Activated naive CD8-positive, alpha-beta T cell treated with anti-CD3 and anti-CD28 coated beads, Interleukin-2, amount 10 ng/mL, durations not matched to agents 7 days and 5 days (primary cell): ENCODE results near the gene LDLRAD4. TPM values are rescaled to one million over a fixed set of nuclear protein-coding genes. Genes with fewer than 3 reads are reported as not detected.

Experiments used
- ATAC-seq: fragments of 150-1000 bp; cut with Tn5 transposase; one replicate; pipeline ENCODE4 v1.10.0; 2021; ENCODE audit warnings: low read depth, moderate library complexity
- POLR2A ChIA-PET: fragments of 350-600 bp; sonication (Branson Sonifier 250); formaldehyde crosslinking; loops from one replicate; lab custom pipeline; 2021; ENCODE audit warnings: antibody characterized with exemption; lab: Charles Lee
- DNase-seq: peaks from one replicate; pipeline ENCODE4 v3.0.0; 2021
- H3K27ac Mint-ChIP-seq: one replicate; pipeline ENCODE4 v1.8.0; 2022; ENCODE audit warnings: mild to moderate bottlenecking, mixed read lengths
- H3K27me3 Mint-ChIP-seq: one replicate; pipeline ENCODE4 v1.8.0; 2022; ENCODE audit warnings: mild to moderate bottlenecking, moderate library complexity, mixed read lengths
- H3K36me3 Mint-ChIP-seq: one replicate; pipeline ENCODE4 v1.8.0; 2021; ENCODE audit warnings: mild to moderate bottlenecking, mixed read lengths
- H3K4me1 Mint-ChIP-seq: one replicate; pipeline ENCODE4 v1.8.0; 2021; ENCODE audit warnings: mixed read lengths
- H3K4me3 Mint-ChIP-seq: one replicate; pipeline ENCODE4 v1.8.0; 2022; ENCODE audit warnings: mild to moderate bottlenecking, moderate library complexity, mixed read lengths
- H3K9me3 Mint-ChIP-seq: one replicate; pipeline ENCODE4 v1.8.0; 2021; ENCODE audit warnings: mixed read lengths
- total RNA-seq, 2 experiments: library from RNA; stranded (reverse); gene quantifications; one replicate each; pipeline ENCODE4 v1.2.3, GENCODE V29; 2021

The LDLRAD4 gene
- total RNA-seq, 2 experiments from 2014 or later, result 40.3 to 44.3 TPM

GRCh38 chr18:13563390-13563805 lies 344.8 kb downstream of the LDLRAD4 start:
- DNase-seq (no peak), ATAC-seq (no peak)
- Mint-ChIP-seq H3K4me3 (peak overlapping the region; percentile 56), H3K9me3 (no peaks in the 10 kb centered on the region), H3K36me3 (peaks cover 3% of the 10 kb centered on the region), H3K4me1 (peaks cover 61% of the 10 kb centered on the region), H3K27ac (peak overlapping the region; percentile 80), H3K27me3 (no peaks in the 10 kb centered on the region)
- POLR2A ChIA-PET, result interaction anchor here (0.8 to 1.9 kb wide), 5 partner anchors 14 to 69 kb away, joined by 3 to 10 read pairs (median 4); no protein-coding TSS in a partner anchor

- Mint-ChIP-seq H3K4me3 (peak overlapping the region; percentile 32), H3K36me3 (peaks cover 3% of the 10 kb centered on the region), H3K27ac (peak overlapping the region; percentile 67), H3K9me3 (no peaks in the 10 kb centered on the region), H3K4me1 (peaks cover 65% of the 10 kb centered on the region), H3K27me3 (no peaks in the 10 kb centered on the region)
- POLR2A ChIA-PET, result interaction anchor here (0.8 kb wide), 1 partner anchor 48 kb away, joined by 3 read pairs; no protein-coding TSS in a partner anchor
- ATAC-seq (no peak), DNase-seq (no peak)
Observed at GRCh38 chr18:13564579-13564978, 346.0 kb downstream of the LDLRAD4 start.

- ATAC-seq, result no peak
- Mint-ChIP-seq H3K4me3 (no peak overlapping the region), H3K9me3 (no peaks in the 10 kb centered on the region), H3K27me3 (no peaks in the 10 kb centered on the region), H3K36me3 (peaks cover 3% of the 10 kb centered on the region), H3K4me1 (peaks cover 67% of the 10 kb centered on the region), H3K27ac (peak overlapping the region; percentile 67)
- POLR2A ChIA-PET, result interaction anchor here (0.8 kb wide), 1 partner anchor 47 kb away, joined by 3 read pairs; no protein-coding TSS in a partner anchor
- no peak for DNase-seq
Observed at GRCh38 chr18:13565228-13565627, 346.7 kb downstream of the LDLRAD4 start.

DNA sequence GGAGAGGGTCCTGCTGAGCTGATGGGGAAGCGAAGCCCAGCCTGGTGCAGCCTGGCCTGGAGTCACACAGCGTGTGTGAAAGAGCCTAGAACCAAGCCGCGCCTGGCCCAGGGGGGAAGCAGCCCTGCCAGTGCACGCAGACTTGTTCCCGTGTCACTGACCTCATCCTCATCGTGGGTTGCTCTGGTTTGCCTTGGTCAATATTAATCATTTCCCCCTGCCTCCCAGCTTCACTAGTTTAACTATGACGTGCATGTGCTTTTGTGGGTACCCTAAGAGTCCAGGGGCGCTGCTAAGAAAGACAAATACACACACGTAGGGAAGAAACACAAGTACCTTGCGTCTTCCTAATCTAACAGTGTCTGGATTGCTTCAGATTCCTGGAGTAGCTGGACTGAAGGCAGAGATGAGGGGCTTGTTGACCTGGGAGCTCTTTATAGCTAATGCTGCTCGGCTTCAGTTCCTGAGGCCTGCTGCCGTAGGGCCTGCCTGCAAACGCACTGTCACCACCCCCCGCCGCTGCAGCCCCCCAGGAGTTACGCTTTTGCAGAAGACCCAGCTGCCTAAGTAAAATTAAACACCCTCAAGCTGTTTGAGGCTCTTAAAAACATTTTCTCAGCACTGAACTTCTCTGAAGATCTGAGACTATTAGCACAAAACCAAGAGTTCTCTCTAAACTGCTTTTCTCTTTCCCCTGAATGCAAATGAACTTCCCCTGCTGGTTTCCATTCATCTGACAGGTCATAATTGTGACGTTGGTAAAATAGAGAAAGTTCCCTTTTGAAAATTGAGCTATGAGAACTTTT lies 348.6 kb downstream of the LDLRAD4 start:
- Mint-ChIP-seq H3K4me3 (peak overlapping the region; percentile 80), H3K9me3 (no peaks in the 10 kb centered on the region), H3K36me3 (peaks cover 2% of the 10 kb centered on the region), H3K27me3 (no peaks in the 10 kb centered on the region), H3K27ac (peak overlapping the region; percentile 95), H3K4me1 (peaks cover 72% of the 10 kb centered on the region)
- DNase-seq, result peak; percentile 51
- peak; percentile 35 for ATAC-seq
- POLR2A ChIA-PET, result interaction anchor here (0.6 to 2.9 kb wide), 14 partner anchors 8 to 430 kb away, joined by 3 to 29 read pairs (median 4); no protein-coding TSS in a partner anchor

DNA sequence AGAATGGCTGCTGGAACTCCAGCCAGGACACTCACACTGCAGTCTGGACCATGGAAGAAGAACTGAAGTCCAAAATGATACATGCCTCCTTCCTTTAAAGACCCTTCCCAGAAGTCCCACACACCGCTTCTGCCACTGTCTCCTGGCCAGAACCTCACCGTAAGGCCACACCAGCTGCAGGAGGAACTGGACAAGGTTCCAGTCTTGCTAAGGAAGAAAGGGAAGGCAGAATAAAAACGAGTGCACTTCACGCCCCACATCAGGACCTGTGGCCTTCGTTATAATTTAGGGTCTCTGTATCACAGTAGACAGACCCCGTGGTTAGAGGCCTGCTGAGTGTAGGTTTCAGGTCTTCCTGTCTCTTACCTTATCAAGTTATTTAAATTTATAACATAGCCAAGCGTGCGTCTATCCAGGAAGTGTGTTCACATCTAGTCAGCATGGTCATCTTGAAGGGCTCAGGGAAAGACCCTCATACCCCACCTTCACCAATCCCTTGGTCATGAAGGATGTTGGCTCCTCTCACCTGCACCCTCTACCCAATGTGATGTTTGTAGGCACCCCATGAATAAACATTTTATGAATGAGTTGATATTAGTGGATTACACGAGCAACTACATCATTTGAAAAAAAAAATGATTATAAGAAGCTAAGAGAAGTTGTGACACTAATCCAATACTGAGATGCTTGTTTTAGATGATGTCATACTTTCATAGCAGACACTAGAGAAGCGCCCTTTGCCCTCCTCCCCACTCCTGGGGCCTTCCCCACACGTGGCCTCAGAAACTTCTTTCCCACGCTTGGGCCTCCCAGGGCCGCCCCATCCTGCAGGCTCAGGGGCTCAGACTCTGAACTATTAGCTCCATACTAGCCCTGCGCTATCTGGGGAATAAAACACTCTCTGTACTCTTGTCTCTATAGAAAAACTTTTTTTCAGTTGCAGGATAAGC lies 350.2 kb downstream of the LDLRAD4 start:
- peak; percentile 28 for ATAC-seq
- peaks cover 4% of the 10 kb centered on the region for H3K36me3 Mint-ChIP-seq

DNA sequence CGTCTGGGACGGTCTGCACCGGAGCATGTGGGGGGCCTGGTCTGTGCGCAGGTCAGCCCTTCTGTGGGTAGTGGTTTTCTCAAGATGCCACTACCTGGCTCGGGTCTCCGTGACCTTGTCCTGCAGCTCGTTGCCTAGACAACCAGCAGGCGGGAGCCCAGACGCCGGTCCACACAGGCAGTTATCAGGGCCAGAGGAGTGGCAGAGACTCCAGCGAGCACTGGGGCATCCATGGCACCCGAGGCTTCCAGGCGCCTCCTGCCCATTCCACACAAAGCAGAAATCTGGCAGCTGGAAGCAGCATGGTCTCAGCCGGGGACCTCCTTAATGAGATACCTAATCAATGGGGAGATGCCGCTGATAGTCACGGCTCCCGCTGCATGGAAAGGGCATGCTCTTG lies 351.7 kb downstream of the LDLRAD4 start:
- POLR2A ChIA-PET, result interaction anchor here (3.6 kb wide), 1 partner anchor 43 kb away, joined by 23 read pairs; no protein-coding TSS in a partner anchor
- Mint-ChIP-seq H3K27ac (no peak overlapping the region), H3K4me1 (peaks cover 58% of the 10 kb centered on the region), H3K9me3 (no peaks in the 10 kb centered on the region), H3K27me3 (no peaks in the 10 kb centered on the region), H3K36me3 (peaks cover 9% of the 10 kb centered on the region), H3K4me3 (no peak overlapping the region)
- ATAC-seq (no peak), DNase-seq (no peak)

More for the DNA sequence above, 350.2 kb downstream of the LDLRAD4 start:
- Mint-ChIP-seq H3K27me3 (no peaks in the 10 kb centered on the region), H3K9me3 (no peaks in the 10 kb centered on the region), H3K4me1 (peaks cover 63% of the 10 kb centered on the region), H3K27ac (peak overlapping the region; percentile 95), H3K4me3 (peak overlapping the region; percentile 57)
- no peak for DNase-seq
- POLR2A ChIA-PET, result interaction anchor here (0.8 to 3.6 kb wide), 5 partner anchors 8 to 45 kb away, joined by 3 to 29 read pairs (median 15); no protein-coding TSS in a partner anchor

- no peaks in the 10 kb centered on the region for H3K9me3 Mint-ChIP-seq
- peaks cover 16% of the 10 kb centered on the region for H3K36me3 Mint-ChIP-seq
- H3K4me3 Mint-ChIP-seq, result peak overlapping the region; percentile 4
- DNase-seq (no peak), ATAC-seq (peak; percentile 50)
- H3K4me1 Mint-ChIP-seq, result peaks cover 59% of the 10 kb centered on the region
- POLR2A ChIA-PET, result interaction anchor here (1.0 to 3.6 kb wide), 3 partner anchors 12 to 42 kb away, joined by 3 to 23 read pairs (median 4); no protein-coding TSS in a partner anchor
- H3K27me3 Mint-ChIP-seq, result no peaks in the 10 kb centered on the region
- H3K27ac Mint-ChIP-seq, result peak overlapping the region; percentile 55
Observed at GRCh38 chr18:13570856-13571495, 352.4 kb downstream of the LDLRAD4 start.

GRCh38 chr18:13572148-13572547 lies 353.6 kb downstream of the LDLRAD4 start:
- no peak overlapping the region for H3K4me3 Mint-ChIP-seq
- H3K4me1 Mint-ChIP-seq, result peaks cover 59% of the 10 kb centered on the region
- no peaks in the 10 kb centered on the region for H3K9me3 Mint-ChIP-seq
- H3K27ac Mint-ChIP-seq, result peak overlapping the region; percentile 48
- H3K36me3 Mint-ChIP-seq, result peaks cover 19% of the 10 kb centered on the region
- POLR2A ChIA-PET, result interaction anchor here (3.6 kb wide), 1 partner anchor 41 kb away, joined by 23 read pairs; no protein-coding TSS in a partner anchor
- DNase-seq (no peak), ATAC-seq (no peak)
- H3K27me3 Mint-ChIP-seq, result no peaks in the 10 kb centered on the region

- POLR2A ChIA-PET, result no interaction called here
- peaks cover 58% of the 10 kb centered on the region for H3K4me1 Mint-ChIP-seq
- no peak for DNase-seq
Observed at GRCh38 chr18:13572721-13573120, 354.2 kb downstream of the LDLRAD4 start.

GRCh38 chr18:13573750-13574149 lies 355.2 kb downstream of the LDLRAD4 start:
- Mint-ChIP-seq H3K36me3 (peaks cover 19% of the 10 kb centered on the region), H3K4me3 (no peak overlapping the region), H3K27me3 (no peaks in the 10 kb centered on the region), H3K9me3 (no peaks in the 10 kb centered on the region), H3K27ac (no peak overlapping the region), H3K4me1 (peaks cover 58% of the 10 kb centered on the region)
- ATAC-seq (no peak), DNase-seq (no peak)
- POLR2A ChIA-PET, result interaction anchor here (0.7 kb wide), 1 partner anchor 1265 kb away, joined by 3 read pairs; no protein-coding TSS in a partner anchor

More at GRCh38 chr18:13572721-13573120, 354.2 kb downstream of the LDLRAD4 start:
- no peak overlapping the region for H3K27ac Mint-ChIP-seq
- no peaks in the 10 kb centered on the region for H3K27me3 Mint-ChIP-seq
- H3K4me3 Mint-ChIP-seq, result no peak overlapping the region
- peaks cover 19% of the 10 kb centered on the region for H3K36me3 Mint-ChIP-seq
- H3K9me3 Mint-ChIP-seq, result no peaks in the 10 kb centered on the region
- no peak for ATAC-seq

DNA sequence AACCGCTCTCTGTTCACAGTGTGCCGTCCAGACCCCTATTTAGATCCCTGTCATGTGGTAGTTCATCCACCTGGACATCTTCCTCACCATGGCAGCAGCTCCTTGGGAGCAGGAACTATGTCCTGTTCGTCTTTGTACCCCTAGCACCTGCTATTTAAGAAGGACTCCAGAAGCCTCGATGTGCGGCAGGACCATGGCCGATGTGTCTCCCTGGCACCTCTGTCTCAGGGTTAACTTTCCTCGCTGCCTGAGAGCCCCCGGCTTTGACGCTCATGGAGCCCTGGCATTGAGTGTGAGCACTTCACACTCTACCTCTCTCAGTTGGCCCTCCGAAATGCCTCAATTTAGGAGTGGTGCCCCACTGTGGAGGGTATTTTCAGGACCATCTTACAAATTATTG lies 355.8 kb downstream of the LDLRAD4 start:
- Mint-ChIP-seq H3K9me3 (no peaks in the 10 kb centered on the region), H3K4me3 (no peak overlapping the region), H3K27ac (no peak overlapping the region), H3K36me3 (peaks cover 19% of the 10 kb centered on the region), H3K4me1 (peaks cover 55% of the 10 kb centered on the region), H3K27me3 (no peaks in the 10 kb centered on the region)
- no peak for ATAC-seq
- no peak for DNase-seq
- POLR2A ChIA-PET, result interaction anchor here (0.7 to 1.1 kb wide), 2 partner anchors 13 to 1265 kb away, joined by 3 read pairs; no protein-coding TSS in a partner anchor

GRCh38 chr18:13574761-13575160 lies 356.2 kb downstream of the LDLRAD4 start:
- H3K4me1 Mint-ChIP-seq, result peaks cover 58% of the 10 kb centered on the region
- no peak for ATAC-seq
- H3K9me3 Mint-ChIP-seq, result no peaks in the 10 kb centered on the region
- POLR2A ChIA-PET, result interaction anchor here (1.1 kb wide), 1 partner anchor 13 kb away, joined by 3 read pairs; no protein-coding TSS in a partner anchor
- no peaks in the 10 kb centered on the region for H3K27me3 Mint-ChIP-seq
- no peak overlapping the region for H3K4me3 Mint-ChIP-seq
- H3K36me3 Mint-ChIP-seq, result peaks cover 20% of the 10 kb centered on the region
- DNase-seq, result no peak
- no peak overlapping the region for H3K27ac Mint-ChIP-seq
